H9 (cell line): ENCODE data around the gene TTC23. TPM values are rescaled to one million over a fixed set of nuclear protein-coding genes. Genes with fewer than 3 reads are reported as not detected.

ENCODE experiments used
- DNase-seq: peaks from one replicate; pipeline ENCODE4 v3.0.0-alpha.2; 2017
- H2AFZ ChIP-seq: one replicate; pipeline ENCODE4 v1.6.1; 2013; ENCODE audit warnings: mild to moderate bottlenecking, low read length, control low read depth, moderate library complexity
- H2AK5ac ChIP-seq: 2 replicates; pipeline ENCODE4 v1.6.1; 2013; ENCODE audit warnings: low read length, control low read depth, mixed read lengths; ENCODE audit not compliant: insufficient read length
- H2BK120ac ChIP-seq: one replicate; pipeline ENCODE4 v1.6.1; 2013; ENCODE audit warnings: low read depth, mild to moderate bottlenecking, low read length, control low read depth, inconsistent platforms; ENCODE audit not compliant: poor library complexity, severe bottlenecking
- H2BK12ac ChIP-seq: 2 replicates; pipeline ENCODE4 v1.6.1; 2013; ENCODE audit warnings: low read length, control low read depth, mixed read lengths, low read depth; ENCODE audit not compliant: insufficient read length
- H2BK15ac ChIP-seq: 2 replicates; pipeline ENCODE4 v1.6.1; 2013; ENCODE audit warnings: low read depth, low read length, control low read depth
- H2BK20ac ChIP-seq: one replicate; pipeline ENCODE4 v1.6.1; 2013; ENCODE audit warnings: low read depth, mild to moderate bottlenecking, low read length, control low read depth, inconsistent platforms; ENCODE audit not compliant: poor library complexity, severe bottlenecking
- H2BK5ac ChIP-seq: 2 replicates; pipeline ENCODE4 v1.6.1; 2013; ENCODE audit warnings: low read length, control low read depth, mixed read lengths; ENCODE audit not compliant: insufficient read length
- H3K14ac ChIP-seq: 2 replicates; pipeline ENCODE4 v1.6.1; 2013; ENCODE audit warnings: low read length, control low read depth; ENCODE audit not compliant: insufficient read depth
- H3K18ac ChIP-seq: 2 replicates; pipeline ENCODE4 v1.6.1; 2013; ENCODE audit warnings: low read depth, mild to moderate bottlenecking, mixed read lengths, low read length, control low read depth; ENCODE audit not compliant: insufficient read length
- H3K23ac ChIP-seq: 2 replicates; pipeline ENCODE4 v1.6.1; 2013; ENCODE audit warnings: low read length, control low read depth, mixed read lengths, low read depth; ENCODE audit not compliant: insufficient read length
- H3K23me2 ChIP-seq: 2 replicates; pipeline ENCODE4 v1.6.1; 2013; ENCODE audit warnings: low read depth, mild to moderate bottlenecking, mixed read lengths, low read length, control low read depth; ENCODE audit not compliant: insufficient read length, poor library complexity, severe bottlenecking
- H3K27ac ChIP-seq: 2 replicates; pipeline ENCODE4 v1.5.1; 2013; ENCODE audit warnings: low read length, control low read depth, mixed read lengths, low read depth; ENCODE audit not compliant: insufficient read length
- H3K27me3 ChIP-seq: 2 replicates; pipeline ENCODE4 v1.6.1; 2013; ENCODE audit warnings: low read length, control low read depth, inconsistent platforms; ENCODE audit not compliant: insufficient read depth
- H3K4ac ChIP-seq: 2 replicates; pipeline ENCODE4 v1.6.1; 2013; ENCODE audit warnings: low read depth, mild to moderate bottlenecking, control low read depth, inconsistent platforms, low read length, moderate library complexity
- H3K4me1 ChIP-seq: 2 replicates; pipeline ENCODE4 v1.6.1; 2013; ENCODE audit warnings: low read length, control low read depth, inconsistent platforms; ENCODE audit not compliant: insufficient read depth
- H3K4me2 ChIP-seq: 2 replicates; pipeline ENCODE4 v1.6.1; 2013; ENCODE audit warnings: low read length, control low read depth, mixed read lengths; ENCODE audit not compliant: insufficient read length, insufficient read depth
- H3K56ac ChIP-seq: 2 replicates; pipeline ENCODE4 v1.6.1; 2013; ENCODE audit warnings: low read depth, mild to moderate bottlenecking, mixed read lengths, low read length, control low read depth; ENCODE audit not compliant: insufficient read length
- H3K79me1 ChIP-seq: 2 replicates; pipeline ENCODE4 v1.6.1; 2013; ENCODE audit warnings: low read depth, mild to moderate bottlenecking, moderate library complexity, low read length, control low read depth, inconsistent platforms; ENCODE audit not compliant: insufficient read depth, poor library complexity, severe bottlenecking
- H3K79me2 ChIP-seq: 2 replicates; pipeline ENCODE4 v1.6.1; 2013; ENCODE audit warnings: low read length, control low read depth, inconsistent platforms; ENCODE audit not compliant: insufficient read depth
- H3K9ac ChIP-seq: 2 replicates; pipeline ENCODE4 v1.6.1; 2013; ENCODE audit warnings: low read length, control low read depth, mixed read lengths; ENCODE audit not compliant: insufficient read length; ENCODE audit errors: extremely low read depth
- H3K9me3 ChIP-seq: one replicate; pipeline ENCODE4 v1.6.1; 2013; ENCODE audit warnings: low read depth, low read length, inconsistent platforms; ENCODE audit not compliant: control insufficient read depth
- H3T11ph ChIP-seq: one replicate; pipeline ENCODE4 v1.6.1; 2013; ENCODE audit warnings: mild to moderate bottlenecking, low read length, control low read depth, inconsistent platforms
- H4K20me1 ChIP-seq: one replicate; pipeline ENCODE4 v1.6.1; 2013; ENCODE audit not compliant: control insufficient read depth, insufficient read length, insufficient read depth
- H4K5ac ChIP-seq: 2 replicates; pipeline ENCODE4 v1.6.1; 2013; ENCODE audit warnings: low read depth, mild to moderate bottlenecking, mixed read lengths, low read length, control low read depth; ENCODE audit not compliant: insufficient read length
- H4K8ac ChIP-seq: replicated peaks from 2 replicates; pipeline ENCODE4 v1.6.1; 2013; ENCODE audit warnings: low read length, control low read depth, mixed read lengths, low read depth; ENCODE audit not compliant: insufficient read length
- H4K91ac ChIP-seq: 2 replicates; pipeline ENCODE4 v1.6.1; 2013; ENCODE audit warnings: low read depth, mild to moderate bottlenecking, moderate library complexity, mixed read lengths, low read length, control low read depth; ENCODE audit not compliant: insufficient read length
- H3K27ac Mint-ChIP-seq, 3 experiments: 2 replicates in 2 of 3; 3 replicates in 1 of 3; pipeline ENCODE4 v1.8.0; 2020 to 2021; ENCODE audit warnings: mixed read lengths in 3 of 3, mild to moderate bottlenecking in 1 of 3, moderate library complexity in 1 of 3
- H3K27me3 Mint-ChIP-seq: 2 replicates; pipeline ENCODE4 v1.8.0; 2021; ENCODE audit warnings: low read depth, mild to moderate bottlenecking, moderate library complexity, mixed read lengths
- H3K36me3 Mint-ChIP-seq, 3 experiments: 2 replicates in 2 of 3; 3 replicates in 1 of 3; pipeline ENCODE4 v1.8.0; 2020 to 2021; ENCODE audit warnings: low read depth in 3 of 3, mixed read lengths in 3 of 3; ENCODE audit not compliant: insufficient read depth in 1 of 3
- H3K4me1 Mint-ChIP-seq, 2 experiments: 2 replicates each; pipeline ENCODE4 v1.8.0; 2020; ENCODE audit warnings: mixed read lengths in 2 of 2
- H3K4me3 Mint-ChIP-seq, 2 experiments: 2 replicates in 1 of 2; 3 replicates in 1 of 2; pipeline ENCODE4 v1.8.0; 2020 to 2021; ENCODE audit warnings: mild to moderate bottlenecking in 2 of 2, mixed read lengths in 2 of 2, moderate library complexity in 1 of 2
- H3K9me3 Mint-ChIP-seq, 2 experiments: 2 replicates in 1 of 2; 3 replicates in 1 of 2; pipeline ENCODE4 v1.8.0; 2020; ENCODE audit warnings: mild to moderate bottlenecking in 2 of 2, mixed read lengths in 2 of 2, moderate library complexity in 1 of 2
- WGBS: extraction: QIAGEN DNeasy Blood & Tissue Kit; methylation state at CpG from one replicate; pipeline ENCODE4 v1.1.7; 2013; ENCODE audit warnings: missing lambda C conversion rate, low lambda C conversion rate, mixed read lengths; ENCODE audit not compliant: insufficient read length; ENCODE audit errors: extremely low coverage; 5-methylcytosine and 5-hydroxymethylcytosine counted together
- total RNA-seq: library from RNA; stranded (reverse); gene quantifications from 2 replicates; pipeline ENCODE4 v1.2.1, GENCODE V29; 2021
- TF ChIP-seq, protein P1 (sequence below): fragments of 200-600 bp; sonication (generic); conservative IDR thresholded peaks from 3 replicates; pipeline ENCODE4 v1.8.0; 2021; ENCODE audit warnings: antibody characterized with exemption, mild to moderate bottlenecking

The TTC23 gene
- total RNA-seq, 1 experiment from 2014 or later, result 14.3 TPM

GRCh38 chr15:99128411-99128810, 121.0 kb downstream of the TTC23 start:
- H2BK20ac ChIP-seq, result no peak overlapping the region
- no peak overlapping the region for H3K23ac ChIP-seq
- H4K20me1 ChIP-seq, result no peaks in the 10 kb centered on the region
- no peaks in the 10 kb centered on the region for H3K79me2 ChIP-seq
- no peak overlapping the region for H4K91ac ChIP-seq
- no peak overlapping the region for H2BK5ac ChIP-seq
- no peak overlapping the region for H3K14ac ChIP-seq
- Mint-ChIP-seq H3K9me3 (no peaks in the 10 kb centered on the region), H3K27me3 (no peaks in the 10 kb centered on the region; the same call in 1 of the 2 replicates), H3K4me3 (no peak overlapping the region), H3K36me3 (peaks cover 0 to 10% (median 4%) of the 10 kb centered on the region in 3 experiments; a peak in 5 of 7 replicates), H3K4me1 (peaks cover 10 to 14% of the 10 kb centered on the region in 2 experiments), H3K27ac (no peak overlapping the region; a peak in 2 of 7 replicates)
- no peak overlapping the region for H2BK15ac ChIP-seq
- no peaks in the 10 kb centered on the region for H3K9me3 ChIP-seq
- no peak overlapping the region for H3K4me2 ChIP-seq
- H2AFZ ChIP-seq, result no peak overlapping the region
- H3K27ac ChIP-seq, result no peak overlapping the region
- WGBS, result no CpG with 5 or more reads among the region's 6 CpGs
- H3K18ac ChIP-seq, result no peak overlapping the region
- DNase-seq, result no peak
- no peak overlapping the region for H2BK12ac ChIP-seq
- no peaks in the 10 kb centered on the region; the same call in 1 of the 2 replicates for H3K4me1 ChIP-seq
- H2AK5ac ChIP-seq, result no peak overlapping the region
- no peaks in the 10 kb centered on the region for H3K27me3 ChIP-seq
- H3T11ph ChIP-seq, result no peak overlapping the region
- no peak overlapping the region for H3K56ac ChIP-seq
- H3K79me1 ChIP-seq, result no peaks in the 10 kb centered on the region
- H4K8ac ChIP-seq, result no peak overlapping the region
- no peak overlapping the region for H3K4ac ChIP-seq
- TF ChIP-seq, protein P1, sequence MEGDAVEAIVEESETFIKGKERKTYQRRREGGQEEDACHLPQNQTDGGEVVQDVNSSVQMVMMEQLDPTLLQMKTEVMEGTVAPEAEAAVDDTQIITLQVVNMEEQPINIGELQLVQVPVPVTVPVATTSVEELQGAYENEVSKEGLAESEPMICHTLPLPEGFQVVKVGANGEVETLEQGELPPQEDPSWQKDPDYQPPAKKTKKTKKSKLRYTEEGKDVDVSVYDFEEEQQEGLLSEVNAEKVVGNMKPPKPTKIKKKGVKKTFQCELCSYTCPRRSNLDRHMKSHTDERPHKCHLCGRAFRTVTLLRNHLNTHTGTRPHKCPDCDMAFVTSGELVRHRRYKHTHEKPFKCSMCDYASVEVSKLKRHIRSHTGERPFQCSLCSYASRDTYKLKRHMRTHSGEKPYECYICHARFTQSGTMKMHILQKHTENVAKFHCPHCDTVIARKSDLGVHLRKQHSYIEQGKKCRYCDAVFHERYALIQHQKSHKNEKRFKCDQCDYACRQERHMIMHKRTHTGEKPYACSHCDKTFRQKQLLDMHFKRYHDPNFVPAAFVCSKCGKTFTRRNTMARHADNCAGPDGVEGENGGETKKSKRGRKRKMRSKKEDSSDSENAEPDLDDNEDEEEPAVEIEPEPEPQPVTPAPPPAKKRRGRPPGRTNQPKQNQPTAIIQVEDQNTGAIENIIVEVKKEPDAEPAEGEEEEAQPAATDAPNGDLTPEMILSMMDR, result no peak
- H4K5ac ChIP-seq, result no peak overlapping the region
- H2BK120ac ChIP-seq, result no peak overlapping the region
- no peak overlapping the region for H3K9ac ChIP-seq
- H3K23me2 ChIP-seq, result no peaks in the 10 kb centered on the region
